Measurements from ENCODE around the gene CASKIN1. TPM values are rescaled to one million over a fixed set of nuclear protein-coding genes. Genes with fewer than 3 reads are reported as not detected.

Gene CASKIN1
- polyA plus RNA-seq, 3 donors = not detected

DNA sequence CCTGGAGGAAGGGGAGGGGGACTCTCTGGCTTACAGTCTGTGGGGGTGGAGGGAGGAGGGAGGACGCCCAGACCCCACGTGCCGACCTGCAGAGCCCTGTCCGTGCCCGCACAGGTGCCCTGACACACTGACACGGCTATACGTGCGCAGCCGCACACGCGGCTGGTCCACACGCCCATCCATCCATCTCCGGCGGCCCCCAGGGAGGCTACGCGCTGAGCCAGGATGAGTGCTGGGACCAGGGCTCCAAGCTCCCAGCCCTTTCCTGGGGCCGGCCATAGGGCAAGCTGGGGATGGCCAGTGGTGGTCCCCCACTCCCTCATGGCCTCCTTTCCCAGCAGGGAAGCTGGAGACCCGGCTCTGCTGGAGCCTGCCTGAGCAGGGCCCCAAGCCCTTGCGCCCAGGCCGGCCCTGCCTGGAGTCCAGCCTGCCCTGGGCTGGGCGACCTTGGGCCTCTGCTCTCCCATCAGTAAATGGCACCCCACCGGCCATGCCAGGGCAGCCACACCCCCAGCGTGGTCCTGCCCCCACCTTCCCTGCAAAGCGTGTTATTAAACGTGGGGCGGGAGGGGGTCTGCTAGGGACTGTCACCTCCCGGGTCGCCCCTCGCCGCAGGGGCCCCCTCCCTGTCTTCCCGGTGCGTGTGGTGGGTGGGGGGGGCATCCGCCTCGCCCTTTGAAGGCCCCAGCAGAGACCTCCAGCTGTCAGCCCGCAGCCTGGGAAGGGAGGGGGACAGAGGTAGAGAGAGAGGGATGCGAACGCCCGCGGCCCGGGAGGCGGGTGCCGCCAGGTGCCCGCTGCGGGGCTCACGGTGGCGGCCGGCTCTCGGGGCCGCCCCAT is 863 bp downstream of the CASKIN1 start:
- no peaks in the 10 kb centered on the region for H4K20me1 ChIP-seq (ENCODE audit: insufficient read depth, low read length)
- Mint-ChIP-seq H3K4me3 (peak overlapping the region in 1 of 2 donors; percentile 69), H3K4me1 (peaks cover 4% of the 10 kb centered on the region), H3K36me3 (no peaks in the 10 kb centered on the region), H3K9me3 (peaks cover 0 to 13% (median 4%) of the 10 kb centered on the region in 7 donors), H3K27me3 (ENCODE audit: low read depth in 3 of 3) (peaks cover 53 to 73% (median 58%) of the 10 kb centered on the region in 3 donors), H3K27ac (peak overlapping the region in 1 of 7 donors; percentile 53)
- peaks cover 35 to 54% of the 10 kb centered on the region in 2 donors for H3K27me3 ChIP-seq (ENCODE audit: control insufficient read depth in 2 of 2, insufficient read depth in 2 of 2, low read length in 2 of 2)
- intact Hi-C loops (cut with micrococcal nuclease) = loop anchor here in 1 of 2 donors (5.0 kb wide), 1 partner anchor 57 kb away; the partner anchor contains the start of gene ECI1
- H2AFZ ChIP-seq (ENCODE audit: insufficient read depth, low read depth, low read length, poor library complexity, severe bottlenecking) = no peak overlapping the region
- H3K36me3 ChIP-seq (replicated peaks in 1 of 2; ENCODE audit: control insufficient read depth in 1 of 2, insufficient read depth in 2 of 2, low read length in 2 of 2) = no peaks in the 10 kb centered on the region
- TF ChIP-seq, protein P1, sequence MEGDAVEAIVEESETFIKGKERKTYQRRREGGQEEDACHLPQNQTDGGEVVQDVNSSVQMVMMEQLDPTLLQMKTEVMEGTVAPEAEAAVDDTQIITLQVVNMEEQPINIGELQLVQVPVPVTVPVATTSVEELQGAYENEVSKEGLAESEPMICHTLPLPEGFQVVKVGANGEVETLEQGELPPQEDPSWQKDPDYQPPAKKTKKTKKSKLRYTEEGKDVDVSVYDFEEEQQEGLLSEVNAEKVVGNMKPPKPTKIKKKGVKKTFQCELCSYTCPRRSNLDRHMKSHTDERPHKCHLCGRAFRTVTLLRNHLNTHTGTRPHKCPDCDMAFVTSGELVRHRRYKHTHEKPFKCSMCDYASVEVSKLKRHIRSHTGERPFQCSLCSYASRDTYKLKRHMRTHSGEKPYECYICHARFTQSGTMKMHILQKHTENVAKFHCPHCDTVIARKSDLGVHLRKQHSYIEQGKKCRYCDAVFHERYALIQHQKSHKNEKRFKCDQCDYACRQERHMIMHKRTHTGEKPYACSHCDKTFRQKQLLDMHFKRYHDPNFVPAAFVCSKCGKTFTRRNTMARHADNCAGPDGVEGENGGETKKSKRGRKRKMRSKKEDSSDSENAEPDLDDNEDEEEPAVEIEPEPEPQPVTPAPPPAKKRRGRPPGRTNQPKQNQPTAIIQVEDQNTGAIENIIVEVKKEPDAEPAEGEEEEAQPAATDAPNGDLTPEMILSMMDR (IDR thresholded peaks at IDR 0.05) = no peak
- no peak overlapping the region for H3K27ac ChIP-seq (ENCODE audit: low read depth in 1 of 2, low read length in 2 of 2)
- H3K79me2 ChIP-seq (ENCODE audit: insufficient read depth, low read length) = no peaks in the 10 kb centered on the region
- no peak for DNase-seq
- H3K9ac ChIP-seq (ENCODE audit: insufficient read depth, low read length, poor library complexity, severe bottlenecking) = no peak overlapping the region
- WGBS (ENCODE audit: insufficient coverage) = under 1% methylated on average over 40 of the region's 49 CpGs
- H3K4me1 ChIP-seq (ENCODE audit: control insufficient read depth in 1 of 2, insufficient read depth in 2 of 2, low read length in 2 of 2) = peaks cover 3 to 7% of the 10 kb centered on the region in 2 donors
- peaks cover 0 to 7% of the 10 kb centered on the region in 2 donors for H3K9me3 ChIP-seq (replicated peaks in 1 of 2; ENCODE audit: control insufficient read depth in 1 of 2, insufficient read depth in 1 of 2, low read length in 2 of 2)
- H3K4me2 ChIP-seq (replicated peaks; ENCODE audit: extremely low read depth, low read length, poor library complexity, severe bottlenecking) = peak overlapping the region; percentile 22
- H3K4me3 ChIP-seq (replicated peaks in 1 of 3; ENCODE audit: low read depth in 2 of 3, low read length in 3 of 3) = no peak overlapping the region

DNA sequence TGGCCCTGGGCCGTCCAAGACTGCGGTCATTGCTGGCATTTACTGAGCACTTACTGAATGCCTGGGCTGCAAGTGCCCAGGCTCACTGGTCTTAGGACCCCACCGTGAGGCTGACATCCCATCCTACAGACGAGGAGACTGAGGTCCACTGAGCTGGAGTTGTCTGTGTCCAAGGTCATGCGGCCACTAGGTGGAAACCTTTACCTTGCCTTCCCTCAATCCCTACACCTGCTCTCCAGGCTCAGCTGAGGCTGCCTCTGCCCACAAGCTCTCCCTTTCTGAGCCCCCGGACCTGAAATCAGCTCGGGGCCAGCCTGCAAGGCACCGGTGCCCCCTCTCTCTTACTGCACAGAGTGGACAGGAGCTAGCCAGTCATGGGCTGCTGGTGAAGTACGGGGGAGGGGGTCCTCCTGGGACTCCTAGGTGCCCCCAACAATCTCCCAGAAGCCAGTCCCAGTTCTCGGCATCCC is 1.5 kb downstream of the CASKIN1 start:
- peaks cover 35 to 54% of the 10 kb centered on the region in 2 donors for H3K27me3 ChIP-seq (ENCODE audit: control insufficient read depth in 2 of 2, insufficient read depth in 2 of 2, low read length in 2 of 2)
- TF ChIP-seq, protein P1 (IDR thresholded peaks at IDR 0.05) = peak; percentile 41
- H3K27ac ChIP-seq (ENCODE audit: low read depth in 1 of 2, low read length in 2 of 2) = no peak overlapping the region
- no peak overlapping the region for H3K4me2 ChIP-seq (replicated peaks; ENCODE audit: extremely low read depth, low read length, poor library complexity, severe bottlenecking)
- WGBS (ENCODE audit: insufficient coverage) = 25% methylated on average over 8 of the region's 10 CpGs
- intact Hi-C loops (cut with micrococcal nuclease) = loop anchor here in 1 of 2 donors (5.0 kb wide), 1 partner anchor 57 kb away; the partner anchor contains the start of gene ECI1
- peaks cover 0 to 13% (median 4%) of the 10 kb centered on the region in 7 donors for H3K9me3 Mint-ChIP-seq
- peak overlapping the region in 1 of 7 donors; percentile 53 for H3K27ac Mint-ChIP-seq
- no peak overlapping the region for H3K4me3 ChIP-seq (replicated peaks in 1 of 3; ENCODE audit: low read depth in 2 of 3, low read length in 3 of 3)
- no peaks in the 10 kb centered on the region for H4K20me1 ChIP-seq (ENCODE audit: insufficient read depth, low read length)
- peaks cover 0 to 7% of the 10 kb centered on the region in 2 donors for H3K9me3 ChIP-seq (replicated peaks in 1 of 2; ENCODE audit: control insufficient read depth in 1 of 2, insufficient read depth in 1 of 2, low read length in 2 of 2)
- no peaks in the 10 kb centered on the region for H3K36me3 Mint-ChIP-seq
- DNase-seq = peak; percentile 25 to 49 (median 32)
- H3K4me3 Mint-ChIP-seq = peak overlapping the region in 1 of 2 donors; percentile 74
- H3K9ac ChIP-seq (ENCODE audit: insufficient read depth, low read length, poor library complexity, severe bottlenecking) = no peak overlapping the region
- H3K36me3 ChIP-seq (replicated peaks in 1 of 2; ENCODE audit: control insufficient read depth in 1 of 2, insufficient read depth in 2 of 2, low read length in 2 of 2) = no peaks in the 10 kb centered on the region
- peaks cover 3 to 7% of the 10 kb centered on the region in 2 donors for H3K4me1 ChIP-seq (ENCODE audit: control insufficient read depth in 1 of 2, insufficient read depth in 2 of 2, low read length in 2 of 2)
- H3K4me1 Mint-ChIP-seq = peaks cover 4% of the 10 kb centered on the region
- no peaks in the 10 kb centered on the region for H3K79me2 ChIP-seq (ENCODE audit: insufficient read depth, low read length)
- H2AFZ ChIP-seq (ENCODE audit: insufficient read depth, low read depth, low read length, poor library complexity, severe bottlenecking) = no peak overlapping the region
- H3K27me3 Mint-ChIP-seq (ENCODE audit: low read depth in 3 of 3) = peaks cover 51 to 68% (median 58%) of the 10 kb centered on the region in 3 donors

Data from CD14-positive monocyte (primary cell).